Testis (tissue), 3 donors: ENCODE measurements around the gene MSH5. TPM values are rescaled to one million over a fixed set of nuclear protein-coding genes. Genes with fewer than 3 reads are reported as not detected.
A peak's percentile ranks its signal among the peaks of the same experiment; 100 is the strongest.

ENCODE experiments used
- DNase-seq: peaks from one replicate; pipeline ENCODE4 v3.0.0-alpha.2; 2019
- H3K27ac ChIP-seq, 2 donors: fragments of 200-600 bp; sonication (generic); one replicate each; pipeline ENCODE4 v1.5.1; 2019
- H3K27me3 ChIP-seq: fragments of 200-600 bp; sonication (generic); one replicate; pipeline ENCODE4 v1.5.1; 2019
- H3K36me3 ChIP-seq: fragments of 200-600 bp; sonication (generic); one replicate; pipeline ENCODE4 v1.5.1; 2017; ENCODE audit warnings: low read depth; ENCODE audit errors: missing control alignments
- H3K4me1 ChIP-seq: fragments of 200-600 bp; sonication (generic); one replicate; pipeline ENCODE4 v1.5.1; 2019
- H3K4me3 ChIP-seq, 2 donors: fragments of 200-600 bp; sonication (generic); one replicate each; pipeline ENCODE4 v1.5.1; 2017 to 2019
- H3K9me3 ChIP-seq: fragments of 200-600 bp; sonication (generic); one replicate; pipeline ENCODE4 v1.5.1; 2017
- POLR2A ChIP-seq: fragments of 450-650 bp; IDR thresholded peaks from one replicate; pipeline ENCODE4 v1.6.1; 2017; ENCODE audit warnings: antibody characterized with exemption, mild to moderate bottlenecking, moderate library complexity
- WGBS, 2 donors: methylation state at CpG; one replicate each; pipeline ENCODE4 v1.1.5; 2018; 5-methylcytosine and 5-hydroxymethylcytosine counted together
- intact Hi-C: fragments of 100-400 bp; cut with DNase I; formaldehyde crosslinking; loops from one replicate; pipeline ENCODE4 v1.15.1; 2023; ENCODE audit warnings: low total_unique reads
- polyA plus RNA-seq: library from polyadenylated mRNA; stranded (reverse); fragments of 350-450 nt; fragmentation: Illumina TruSeq; extraction: RNeasy Lipid Tissue Mini Kit (QIAGEN cat#74804); gene quantifications from one replicate; pipeline ENCODE4 v1.2.3, GENCODE V29; 2014; ENCODE audit warnings: low read depth, low replicate concordance; ENCODE audit not compliant: insufficient read depth
- total RNA-seq, 2 donors: library from RNA; depleted of rRNA; stranded (reverse); fragments of >200 nt; gene quantifications; one replicate each; pipeline ENCODE4 v1.2.3, GENCODE V29; 2016
- TF ChIP-seq, protein P1 (sequence below), 3 experiments: fragments of 450-650 bp in 2 of 3; fragments of 200-600 bp in 1 of 3; sonication (generic) in 1 of 3; IDR thresholded peaks; one replicate each; pipeline ENCODE4 v1.5.1; 2016 to 2019; ENCODE audit warnings: antibody characterized with exemption in 3 of 3, mild to moderate bottlenecking in 2 of 3, moderate library complexity in 1 of 3

MSH5 gene
- total and polyA plus RNA-seq, 3 donors from 2014 or later = 36.2 to 135 (median 77.6) TPM

DNA sequence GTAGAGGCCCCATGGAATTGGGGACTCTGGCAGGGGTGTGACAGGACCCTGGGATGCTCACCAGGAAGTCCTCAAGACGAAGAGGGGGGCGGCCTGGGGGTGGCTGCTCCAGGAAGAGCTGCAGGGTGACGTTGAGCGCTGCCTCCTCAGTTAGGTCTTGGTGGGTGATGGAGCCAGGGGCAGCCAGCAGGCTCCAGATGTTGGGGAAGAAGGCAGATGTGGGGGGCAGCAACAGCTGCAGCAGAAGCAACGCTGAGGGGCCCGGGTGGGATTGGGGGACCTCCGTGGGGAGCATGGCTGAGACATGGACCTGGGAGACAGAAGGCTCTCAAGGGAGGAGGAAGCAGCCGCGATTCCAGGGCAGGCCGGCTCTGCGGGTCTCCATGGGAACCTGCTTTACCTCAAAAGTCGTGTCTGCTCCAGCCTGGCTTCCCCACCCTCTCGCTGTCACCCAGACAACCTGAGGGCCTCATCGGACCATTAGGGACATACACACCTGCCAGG is 36.7 kb downstream of the MSH5 start:
- peaks cover 12% of the 10 kb centered on the region for H3K4me1 ChIP-seq
- intact Hi-C loops = no loop called here
- peak overlapping the region in 1 of 2 donors; percentile 19 for H3K27ac ChIP-seq
- H3K9me3 ChIP-seq = no peaks in the 10 kb centered on the region
- WGBS, 2 donors = 45 to 76% methylated on average over 7 to 14 of the region's 14 CpGs
- TF ChIP-seq, protein P1, sequence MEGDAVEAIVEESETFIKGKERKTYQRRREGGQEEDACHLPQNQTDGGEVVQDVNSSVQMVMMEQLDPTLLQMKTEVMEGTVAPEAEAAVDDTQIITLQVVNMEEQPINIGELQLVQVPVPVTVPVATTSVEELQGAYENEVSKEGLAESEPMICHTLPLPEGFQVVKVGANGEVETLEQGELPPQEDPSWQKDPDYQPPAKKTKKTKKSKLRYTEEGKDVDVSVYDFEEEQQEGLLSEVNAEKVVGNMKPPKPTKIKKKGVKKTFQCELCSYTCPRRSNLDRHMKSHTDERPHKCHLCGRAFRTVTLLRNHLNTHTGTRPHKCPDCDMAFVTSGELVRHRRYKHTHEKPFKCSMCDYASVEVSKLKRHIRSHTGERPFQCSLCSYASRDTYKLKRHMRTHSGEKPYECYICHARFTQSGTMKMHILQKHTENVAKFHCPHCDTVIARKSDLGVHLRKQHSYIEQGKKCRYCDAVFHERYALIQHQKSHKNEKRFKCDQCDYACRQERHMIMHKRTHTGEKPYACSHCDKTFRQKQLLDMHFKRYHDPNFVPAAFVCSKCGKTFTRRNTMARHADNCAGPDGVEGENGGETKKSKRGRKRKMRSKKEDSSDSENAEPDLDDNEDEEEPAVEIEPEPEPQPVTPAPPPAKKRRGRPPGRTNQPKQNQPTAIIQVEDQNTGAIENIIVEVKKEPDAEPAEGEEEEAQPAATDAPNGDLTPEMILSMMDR (IDR thresholded peaks at IDR 0.05) = no peak
- no peak for TF ChIP-seq POLR2A
- H3K4me3 ChIP-seq = no peak overlapping the region
- no peaks in the 10 kb centered on the region for H3K27me3 ChIP-seq
- DNase-seq = no peak
- H3K36me3 ChIP-seq = no peaks in the 10 kb centered on the region

GRCh38 chr6:31776989-31777666 is 37.3 kb downstream of the MSH5 start, which contains the start of gene VWA7:
TSS of gene VWA7 (minus strand) at chr6:31777328. CDS start at chr6:31776779, 549 bp downstream.
- intact Hi-C loops = no loop called here
- DNase-seq = peak; percentile 85
- 31 to 40% methylated on average over 7 to 15 of the region's 15 CpGs for WGBS, 2 donors
- H3K9me3 ChIP-seq = no peaks in the 10 kb centered on the region
- no peak within 1 kb of the TSS for H3K4me3 ChIP-seq
- no peaks in the 10 kb centered on the region for H3K27me3 ChIP-seq
- H3K27ac ChIP-seq = peak within 1 kb of the TSS in 1 of 2 donors; percentile 19
- peaks cover 12% of the 10 kb centered on the region for H3K4me1 ChIP-seq
- H3K36me3 ChIP-seq = no peaks in the 10 kb centered on the region
- no peak for TF ChIP-seq POLR2A
- TF ChIP-seq, protein P1 (IDR thresholded peaks at IDR 0.05) = no peak

- no peaks in the 10 kb centered on the region for H3K9me3 ChIP-seq
- no peaks in the 10 kb centered on the region for H3K27me3 ChIP-seq
- no peak overlapping the region for H3K4me3 ChIP-seq
- intact Hi-C loops = no loop called here
- no peak for DNase-seq
- no peak for TF ChIP-seq POLR2A
- TF ChIP-seq, protein P1 (IDR thresholded peaks at IDR 0.05) = no peak
- WGBS, 2 donors = 95 to 100% methylated on average over 5 of the region's 5 CpGs
- peaks cover 12% of the 10 kb centered on the region for H3K4me1 ChIP-seq
- H3K36me3 ChIP-seq = no peaks in the 10 kb centered on the region
- no peak overlapping the region for H3K27ac ChIP-seq
Observed at GRCh38 chr6:31777667-31778050, 37.9 kb downstream of the MSH5 start.

DNA sequence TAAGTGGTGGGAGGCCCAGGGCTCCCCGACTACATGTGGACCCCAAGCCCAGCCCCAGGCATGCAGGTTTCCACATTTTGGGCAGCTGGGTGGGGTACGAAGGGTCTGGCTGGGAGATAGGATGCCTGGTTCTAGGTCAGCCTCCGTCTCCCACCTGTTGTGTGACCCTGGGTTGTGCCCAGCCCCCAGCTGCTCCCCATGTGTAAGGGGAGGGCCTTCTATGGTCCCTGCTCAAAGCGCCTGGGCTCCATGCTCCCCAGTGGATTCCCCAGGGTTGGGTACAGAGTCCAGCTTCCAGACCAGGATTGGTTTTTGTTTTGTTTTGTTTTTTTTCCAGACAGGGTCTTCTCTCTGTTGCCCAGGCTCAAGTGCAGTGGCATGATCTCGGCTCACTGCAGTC is 38.4 kb downstream of the MSH5 start:
- TF ChIP-seq POLR2A = no peak
- TF ChIP-seq, protein P1 (IDR thresholded peaks at IDR 0.05) = no peak
- intact Hi-C loops = no loop called here
- peaks cover 12% of the 10 kb centered on the region for H3K4me1 ChIP-seq
- H3K36me3 ChIP-seq = no peaks in the 10 kb centered on the region
- no peaks in the 10 kb centered on the region for H3K27me3 ChIP-seq
- H3K9me3 ChIP-seq = no peaks in the 10 kb centered on the region
- DNase-seq = no peak
- WGBS, 2 donors = 92 to 95% methylated on average over 3 to 4 of the region's 5 CpGs
- H3K27ac ChIP-seq = no peak overlapping the region
- H3K4me3 ChIP-seq = no peak overlapping the region
